NCI-H69 (cell line): ENCODE measurements around the gene UGT1A7.
A peak's percentile ranks its signal among the peaks of the same experiment; 100 is the strongest.

Experiments
- DNase-seq: peaks from one replicate; lab custom pipeline; 2025; lab: John Stamatoyannopoulos, UW

Gene UGT1A7

DNA sequence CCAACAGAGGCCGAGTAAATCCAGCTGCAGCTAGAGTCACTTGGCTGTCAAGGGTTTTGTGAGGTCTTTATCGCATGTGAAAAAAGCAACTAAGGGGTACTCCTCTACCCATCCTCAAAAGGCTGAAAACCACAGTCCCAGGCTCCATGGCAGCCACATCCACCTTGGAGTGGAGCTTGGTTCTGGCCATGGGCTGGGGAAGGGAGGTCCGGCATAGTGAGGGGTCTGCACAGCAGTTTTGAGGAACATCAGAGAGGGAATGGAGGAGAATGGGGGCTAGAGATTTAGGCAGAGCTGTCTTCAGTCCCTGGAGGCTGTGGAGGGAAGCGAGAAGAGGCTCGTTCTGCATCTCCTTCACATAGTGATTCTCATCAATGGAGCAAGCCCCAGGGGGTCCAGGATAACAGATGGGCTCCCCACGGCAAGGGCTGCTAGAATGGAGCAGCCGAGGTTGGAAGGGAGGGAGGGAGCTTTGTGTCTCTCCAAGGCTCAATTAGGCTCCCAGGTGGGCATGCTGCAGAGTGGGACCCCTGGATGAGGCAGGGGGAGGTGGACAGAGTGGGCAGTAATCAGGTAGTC, 117.5 kb downstream of the UGT1A7 start:
- peak; percentile 50 for DNase-seq

DNA sequence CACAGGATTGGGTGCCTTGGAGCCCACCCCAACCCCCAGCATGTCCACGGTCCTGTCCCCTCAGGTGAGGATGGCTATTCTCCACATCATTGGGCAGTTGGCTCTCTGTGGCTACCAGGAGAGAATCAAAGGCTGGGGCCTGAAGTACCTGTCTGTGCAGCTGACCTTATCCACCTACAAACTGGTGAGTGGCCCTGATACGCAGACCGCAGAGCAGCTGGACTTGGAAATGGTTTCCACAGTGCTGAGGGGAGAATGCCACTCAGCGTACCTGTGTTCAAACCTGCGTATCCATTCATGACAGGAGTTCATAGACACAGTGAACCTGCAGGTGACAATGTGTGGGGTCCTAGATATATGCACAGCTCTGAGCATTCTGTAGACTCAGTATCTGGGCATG, 118.0 kb downstream of the UGT1A7 start:
- no peak for DNase-seq

DNA sequence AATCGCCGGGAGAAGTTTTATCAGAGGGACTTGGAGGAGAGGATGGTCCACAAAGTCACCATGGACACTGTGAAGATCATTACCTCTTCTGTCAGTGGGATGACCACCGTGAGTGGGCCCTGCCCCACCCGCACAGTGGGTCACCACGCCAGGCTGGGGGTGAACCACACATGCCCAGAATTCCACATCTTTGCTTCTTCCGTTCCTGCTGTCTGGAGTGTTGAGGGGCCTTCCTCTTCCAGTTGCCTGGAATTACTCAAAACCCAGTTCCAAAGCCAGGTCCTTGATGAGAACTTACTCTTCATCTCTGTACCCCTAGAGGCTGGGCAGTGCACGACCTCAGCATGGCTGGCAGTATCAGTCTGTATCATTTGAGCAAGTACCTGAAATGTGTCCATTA, 118.5 kb downstream of the UGT1A7 start:
- DNase-seq, result no peak

DNA sequence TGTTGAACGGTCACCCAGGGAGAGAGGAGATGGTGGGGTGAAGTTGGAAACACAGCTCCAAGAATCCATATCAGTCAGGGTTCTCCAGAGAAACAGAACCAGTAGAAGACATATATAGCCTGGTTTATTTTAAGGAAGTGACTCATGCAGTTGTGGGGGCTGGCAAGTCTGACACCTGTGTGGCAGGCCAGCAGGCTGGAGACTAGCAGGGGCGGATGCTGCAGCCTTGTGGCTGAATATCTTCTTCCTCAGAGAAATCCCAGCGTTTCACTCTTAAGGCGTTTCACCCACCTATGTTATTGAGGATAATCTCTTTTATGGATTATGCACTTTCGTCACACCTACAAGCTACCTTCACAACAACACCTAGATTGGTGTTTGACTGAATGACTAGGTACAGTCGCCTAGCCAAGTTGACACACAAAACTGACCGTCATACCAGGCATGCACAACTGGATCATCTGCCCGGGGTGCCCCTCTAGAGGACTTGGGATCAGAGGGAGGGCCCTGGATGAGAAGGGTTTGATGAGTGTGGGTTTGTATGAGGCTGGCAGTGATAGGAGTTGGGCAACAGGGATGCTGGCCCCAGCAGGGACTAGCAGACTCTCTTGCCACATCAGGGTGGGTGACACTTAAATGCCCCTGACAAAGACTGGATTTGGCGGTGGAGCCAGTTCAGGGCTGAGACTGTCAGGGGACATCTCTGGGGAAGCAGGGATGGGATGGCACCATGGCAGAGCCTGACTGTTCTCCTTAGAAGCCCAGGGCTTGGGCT, 119.8 kb downstream of the UGT1A7 start:
- no peak for DNase-seq

DNA sequence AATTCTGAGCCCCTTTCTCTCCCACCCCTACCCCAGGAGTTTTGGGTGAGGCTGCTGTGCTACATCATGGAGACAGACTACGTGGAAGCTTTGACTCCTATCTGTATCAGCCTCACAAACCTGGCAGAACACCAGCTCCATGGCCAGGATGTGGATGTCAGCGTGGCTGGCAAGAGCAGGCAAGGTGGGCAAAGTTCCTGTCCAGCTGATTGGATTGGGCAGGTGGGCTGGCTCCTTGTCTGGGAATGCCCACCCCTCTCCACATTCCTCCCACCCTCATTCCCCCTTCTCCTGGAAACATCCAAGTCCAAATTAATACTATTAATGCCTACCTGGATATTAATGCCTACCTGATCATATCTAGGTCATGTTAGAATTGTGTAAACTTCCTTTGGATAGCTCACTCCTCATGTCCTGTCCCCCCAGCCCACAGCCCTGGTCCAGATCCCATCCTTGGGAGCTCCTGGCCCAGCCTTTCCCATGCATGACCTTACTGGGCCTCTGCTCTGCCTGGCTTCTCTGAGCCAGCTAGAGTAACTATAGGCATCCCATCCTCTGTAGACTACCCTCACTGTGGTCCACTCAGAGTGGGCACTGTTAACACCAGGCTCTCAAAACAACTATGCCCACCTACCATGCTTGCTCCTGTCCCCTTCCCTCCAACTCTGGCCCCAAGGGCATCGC, 120.6 kb downstream of the UGT1A7 start:
- DNase-seq, result no peak

DNA sequence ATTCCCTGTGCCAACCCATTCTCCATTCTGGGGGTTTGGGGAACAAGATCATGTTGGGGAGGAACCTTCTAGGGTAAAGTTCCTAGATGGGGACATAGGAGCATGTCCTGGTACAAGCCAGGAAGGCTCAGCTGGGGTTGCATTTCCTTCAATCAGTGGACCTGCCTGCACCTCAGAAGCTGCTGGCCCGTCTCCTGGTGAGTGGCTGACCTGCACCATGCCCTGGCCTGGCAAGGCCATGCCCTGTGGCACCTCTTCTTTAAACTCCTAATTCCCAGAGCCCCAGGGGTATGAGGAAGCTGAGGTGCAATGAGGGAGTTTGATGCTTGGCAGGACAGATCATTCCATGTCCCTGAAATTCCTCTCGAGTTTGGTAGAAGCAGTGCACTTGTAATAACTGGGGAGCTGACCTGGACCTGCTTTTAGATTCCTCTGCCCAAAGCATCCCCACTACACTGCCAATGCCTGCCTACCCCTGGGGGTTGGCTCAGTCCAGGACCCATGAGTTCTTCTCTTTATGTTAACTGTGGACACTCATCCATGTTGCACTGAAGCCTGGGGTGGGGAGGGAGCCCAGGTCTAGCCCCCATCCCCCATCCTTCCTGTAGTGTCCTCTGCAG, 121.7 kb downstream of the UGT1A7 start:
- no peak for DNase-seq

DNA sequence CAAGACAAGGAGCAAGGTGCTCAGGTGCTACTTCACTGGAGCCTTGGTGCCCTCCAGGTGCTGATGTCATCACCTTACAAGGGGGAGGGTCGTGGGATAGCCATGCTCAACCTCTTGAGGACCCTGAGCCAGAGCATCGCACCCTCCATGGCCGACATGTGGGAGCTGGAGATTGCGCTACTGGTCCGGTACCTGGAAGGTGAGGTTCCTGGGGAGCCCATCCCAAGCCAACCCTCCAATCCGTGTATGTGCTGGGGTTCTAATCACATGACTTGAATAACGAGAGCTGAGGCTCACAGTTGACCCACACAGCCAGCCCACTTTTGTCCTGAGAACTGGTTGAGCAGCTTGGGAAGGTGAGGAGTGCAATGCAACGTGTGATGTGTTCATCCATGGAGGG, 122.3 kb downstream of the UGT1A7 start:
- no peak for DNase-seq

DNA sequence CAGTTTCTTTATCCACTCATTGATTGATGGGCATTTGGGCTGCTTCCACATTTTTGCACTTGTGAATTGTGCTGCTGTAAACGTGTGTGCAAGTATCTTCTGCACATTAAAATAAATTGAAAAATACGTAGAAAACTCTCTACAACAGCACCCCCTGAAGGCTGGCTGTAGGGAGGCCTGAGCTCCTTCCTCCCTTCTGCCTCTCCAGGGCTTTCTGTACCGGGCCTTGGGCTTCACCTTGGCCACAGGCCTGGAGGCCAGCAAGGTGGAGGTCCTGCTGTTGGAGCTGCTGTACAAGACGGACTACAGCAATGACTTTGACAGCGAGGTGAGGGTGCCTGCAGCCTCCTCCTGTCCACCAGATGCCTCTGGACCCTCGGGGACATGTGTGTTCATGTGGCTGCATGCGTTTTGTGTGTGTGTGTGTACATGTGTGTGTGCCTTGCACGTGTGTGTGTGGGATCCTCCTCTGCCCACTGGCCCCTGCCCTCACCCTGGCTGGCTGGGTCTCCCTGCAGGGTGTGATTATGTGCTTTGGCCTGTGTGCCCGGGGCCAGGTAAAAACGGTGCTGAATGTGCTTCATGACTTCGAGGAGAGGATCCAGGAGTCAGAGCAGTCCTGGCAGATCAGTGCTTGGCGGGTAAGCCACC, 125.6 kb downstream of the UGT1A7 start:
- DNase-seq, result no peak

DNA sequence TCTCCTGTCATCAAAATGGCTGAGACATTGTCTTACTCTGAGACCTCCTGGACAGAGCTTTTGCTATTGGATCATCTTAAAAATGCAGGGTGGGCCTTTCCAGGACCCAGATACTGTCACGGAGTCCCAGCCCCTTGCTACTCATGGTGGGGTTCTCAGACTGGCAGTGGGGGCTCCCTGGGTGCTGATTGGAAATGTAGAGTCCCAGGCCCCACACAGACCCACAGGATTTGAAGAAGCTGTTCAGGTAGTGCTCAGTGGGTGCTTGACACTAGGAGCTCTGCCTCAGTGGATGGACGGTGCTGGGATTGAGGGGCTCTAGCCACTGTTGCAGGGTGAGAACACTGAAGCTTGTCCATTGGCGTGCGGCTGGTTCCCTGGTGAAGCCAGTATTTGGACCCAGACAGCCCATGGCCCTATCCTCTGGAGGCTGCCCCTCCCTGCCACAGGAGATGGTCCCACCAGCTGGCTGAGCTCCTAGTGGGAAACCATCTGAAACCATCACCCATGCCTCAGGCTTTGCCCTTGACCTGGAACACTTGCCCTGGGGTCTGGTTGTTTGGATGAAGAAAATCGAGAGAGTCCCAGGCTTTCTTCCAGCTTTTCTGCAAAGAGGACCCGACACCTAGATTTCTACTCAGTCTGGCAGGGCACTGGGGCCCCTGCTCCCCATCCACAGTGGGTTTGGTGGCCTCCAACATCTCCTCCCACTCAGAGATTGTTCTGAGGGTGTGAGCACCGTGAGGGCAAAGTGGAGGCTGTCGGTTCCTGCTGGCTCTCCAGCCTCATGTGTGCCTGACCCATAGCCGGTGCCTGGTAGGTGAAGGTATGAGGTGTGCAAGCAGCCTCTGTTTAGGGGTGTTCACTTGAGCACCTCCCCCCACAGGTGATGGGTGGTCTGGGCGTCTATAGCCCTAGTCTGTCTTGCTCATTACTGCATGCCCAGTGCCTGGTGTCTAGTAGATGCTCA, 126.5 kb downstream of the UGT1A7 start:
- no peak for DNase-seq

DNA sequence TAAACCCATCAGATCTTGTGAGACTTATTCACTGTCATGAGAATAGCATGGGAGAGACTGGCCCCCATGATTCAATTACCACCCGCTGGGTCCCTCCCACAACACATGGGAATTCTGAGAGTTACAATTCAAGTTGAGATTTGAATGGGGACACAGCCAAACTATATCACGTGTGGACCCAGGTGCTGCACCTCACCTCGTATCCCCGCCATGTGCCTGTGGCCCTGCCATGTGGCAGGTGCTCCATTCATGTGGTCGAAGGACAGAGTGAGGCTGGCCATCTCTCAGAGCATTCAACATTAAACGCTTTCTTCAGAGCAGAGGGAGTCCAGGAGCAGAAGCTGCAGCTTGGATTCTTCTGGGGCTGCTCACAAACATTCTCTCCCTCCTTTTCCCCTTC, 128.7 kb downstream of the UGT1A7 start:
- no peak for DNase-seq

DNA sequence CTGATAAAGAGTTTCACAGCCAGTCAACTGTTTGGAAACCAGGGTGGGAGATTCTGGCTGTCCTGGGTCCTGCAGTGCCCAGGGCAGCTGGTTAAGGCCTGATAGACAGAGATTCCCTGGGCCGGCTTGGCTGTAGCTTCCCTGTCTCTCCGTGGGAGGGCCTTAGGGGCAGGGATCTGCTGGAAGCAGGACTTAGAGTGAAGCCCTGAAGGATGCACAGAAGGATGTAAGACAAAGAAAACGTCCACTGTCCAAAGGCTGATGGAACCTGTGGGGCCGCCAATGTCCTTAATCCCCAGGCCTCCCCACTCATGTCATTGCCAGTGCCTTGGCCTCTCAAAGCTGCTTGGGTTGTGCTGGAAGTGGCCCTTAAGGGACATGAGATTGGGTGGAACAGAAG, 129.4 kb downstream of the UGT1A7 start:
- no peak for DNase-seq

DNA sequence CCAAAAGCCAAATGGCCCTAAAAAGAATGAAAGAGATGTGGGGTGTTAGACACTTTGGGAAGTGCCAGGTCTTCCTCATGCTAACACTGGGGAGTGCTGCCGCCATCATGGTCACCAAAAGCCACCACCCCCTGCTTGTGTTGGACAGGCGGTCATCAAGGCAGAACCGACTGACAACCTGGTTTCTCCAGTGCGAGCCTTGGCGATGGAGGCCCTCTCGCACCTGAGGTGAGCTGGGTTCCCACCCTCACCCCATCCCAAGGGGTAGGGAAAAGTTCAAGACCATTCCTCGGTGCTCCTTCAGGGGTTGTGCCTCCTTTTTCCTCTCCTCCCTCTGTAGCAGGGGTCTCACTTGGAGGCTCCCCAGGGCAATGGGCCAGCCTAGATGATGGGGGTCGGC, 130.0 kb downstream of the UGT1A7 start:
- DNase-seq, result no peak

DNA sequence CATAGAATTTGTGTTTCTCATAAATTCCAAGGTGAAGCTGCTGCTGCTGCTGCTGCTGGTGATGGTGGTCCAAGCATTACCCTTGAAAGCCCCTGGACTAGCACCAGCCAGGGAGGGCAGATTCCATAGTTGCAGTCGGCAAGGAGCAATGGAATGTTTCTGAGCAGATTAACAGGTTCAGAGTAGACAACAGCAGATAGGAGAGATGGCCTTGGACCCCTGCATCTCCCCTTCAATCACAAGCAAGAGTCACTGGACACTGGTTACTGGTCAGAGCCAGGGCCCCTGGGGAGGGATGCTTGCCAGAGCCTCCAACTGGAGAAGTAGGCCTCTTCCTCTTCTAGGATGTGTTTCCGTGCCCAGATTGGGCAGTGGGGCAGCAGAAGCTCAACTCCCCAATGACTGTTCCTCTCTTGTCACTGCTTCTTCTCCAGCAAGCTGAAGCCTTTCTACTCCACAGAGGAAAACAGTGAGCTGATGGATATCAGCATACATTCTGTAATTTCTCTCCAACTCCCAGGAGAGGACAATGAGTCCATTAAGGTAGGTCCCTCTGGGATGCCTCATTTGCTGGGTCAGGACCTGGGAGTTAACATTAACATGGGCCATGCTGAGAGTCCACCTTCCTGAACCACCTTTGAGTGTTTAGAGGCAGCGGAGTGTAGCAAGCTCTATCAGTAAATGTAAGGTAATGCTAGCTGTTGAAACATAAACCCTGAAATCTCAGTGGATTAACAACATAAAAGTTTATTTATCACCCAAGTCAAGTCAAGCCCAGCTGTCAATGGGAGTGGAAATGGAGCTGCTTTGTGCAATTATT, 131.7 kb downstream of the UGT1A7 start:
- peak; percentile 77 for DNase-seq

DNA sequence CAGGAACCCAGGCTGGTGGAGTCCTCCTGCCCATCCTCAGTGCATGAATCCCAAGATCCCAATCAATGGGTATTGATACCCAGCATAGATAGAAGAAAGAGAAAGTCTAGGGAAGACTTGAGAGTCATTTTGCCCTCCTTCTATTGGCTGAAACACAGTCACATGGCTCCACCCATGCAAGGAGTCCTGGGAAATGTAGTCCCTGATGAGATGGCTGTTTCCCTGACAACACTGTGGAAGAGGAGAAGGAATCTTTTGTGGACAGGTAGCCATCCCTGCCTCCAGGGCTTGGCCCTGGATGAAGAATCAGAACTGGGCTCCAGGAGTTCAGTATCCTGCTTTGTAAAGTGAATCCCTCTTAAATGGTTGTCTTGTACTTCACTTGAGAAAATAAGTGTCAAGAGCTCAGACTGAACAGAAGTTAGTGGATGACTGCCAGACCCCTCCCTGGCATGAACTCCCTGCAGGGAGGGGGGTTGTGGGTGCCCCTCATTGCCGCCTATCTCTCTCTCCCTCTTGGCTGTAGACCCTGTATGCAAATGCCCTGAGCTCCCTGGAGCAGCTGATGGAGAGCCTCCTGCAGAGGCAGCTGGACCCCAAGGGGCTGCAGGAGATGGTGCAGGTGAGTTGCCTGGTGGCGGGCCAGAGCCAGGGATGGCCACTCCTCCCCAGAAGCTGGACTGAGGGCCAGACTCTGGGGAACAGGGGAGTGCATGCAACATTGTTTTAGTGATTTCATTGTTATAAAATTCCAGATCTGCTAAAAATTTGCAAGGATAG, 132.5 kb downstream of the UGT1A7 start:
- no peak for DNase-seq

DNA sequence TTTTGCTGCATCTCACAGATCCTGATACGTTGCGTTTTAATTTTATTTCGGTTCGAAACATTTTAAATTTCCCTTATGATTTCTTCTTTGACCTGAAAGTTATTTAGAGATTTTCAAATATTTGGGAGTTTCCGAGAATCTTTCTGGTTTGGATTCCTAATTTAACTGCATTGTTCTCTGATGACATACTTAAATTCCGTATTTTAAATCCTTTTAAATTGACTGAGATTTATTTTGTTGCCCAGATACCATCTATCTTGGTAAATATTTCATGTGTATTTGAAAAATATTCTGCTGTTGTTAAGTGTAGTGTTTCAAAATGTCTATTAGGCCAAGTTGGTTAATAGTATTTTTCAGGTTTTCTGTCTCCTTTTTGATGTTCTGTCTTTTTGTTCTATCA, 134.2 kb downstream of the UGT1A7 start:
- no peak for DNase-seq

DNA sequence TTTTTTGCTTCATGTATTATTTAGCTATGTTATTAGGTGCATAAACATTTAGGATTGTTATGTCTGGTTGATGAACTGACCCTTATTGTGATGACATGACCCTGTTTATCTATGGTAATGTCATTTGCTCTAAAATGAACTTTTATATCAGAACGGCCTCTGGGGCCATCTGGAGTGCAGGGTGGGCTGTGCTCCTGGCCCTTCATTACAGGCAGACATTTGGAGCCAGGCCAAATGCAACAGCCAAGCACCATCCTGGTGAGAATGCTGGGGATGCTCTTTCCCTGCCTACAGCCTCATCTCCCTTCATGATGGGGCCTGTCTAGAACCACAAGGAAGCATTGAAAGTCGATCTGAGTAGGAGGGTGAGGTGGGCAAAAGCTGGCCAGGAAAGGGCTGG, 134.6 kb downstream of the UGT1A7 start:
- DNase-seq, result peak; percentile 46

DNA sequence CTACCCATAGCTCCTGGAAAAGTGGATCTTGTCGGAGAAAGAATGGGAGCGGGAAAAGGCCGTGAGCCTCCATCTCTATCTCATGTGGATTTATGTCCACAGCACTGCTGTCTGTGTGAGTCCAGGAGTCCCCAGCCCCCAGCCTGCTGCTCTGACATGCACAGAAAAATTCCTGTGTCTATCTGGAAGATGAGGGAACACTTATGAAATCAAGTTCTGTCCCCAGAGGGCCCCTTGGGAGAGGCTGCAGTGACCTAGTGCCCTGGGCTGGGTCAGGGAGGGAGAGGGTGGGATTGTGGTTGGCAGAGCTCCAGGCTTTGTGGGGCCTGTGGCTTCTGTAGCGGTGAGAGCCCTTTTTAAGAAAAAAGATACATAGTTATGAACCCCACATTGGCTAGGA, 135.1 kb downstream of the UGT1A7 start:
- DNase-seq, result no peak

DNA sequence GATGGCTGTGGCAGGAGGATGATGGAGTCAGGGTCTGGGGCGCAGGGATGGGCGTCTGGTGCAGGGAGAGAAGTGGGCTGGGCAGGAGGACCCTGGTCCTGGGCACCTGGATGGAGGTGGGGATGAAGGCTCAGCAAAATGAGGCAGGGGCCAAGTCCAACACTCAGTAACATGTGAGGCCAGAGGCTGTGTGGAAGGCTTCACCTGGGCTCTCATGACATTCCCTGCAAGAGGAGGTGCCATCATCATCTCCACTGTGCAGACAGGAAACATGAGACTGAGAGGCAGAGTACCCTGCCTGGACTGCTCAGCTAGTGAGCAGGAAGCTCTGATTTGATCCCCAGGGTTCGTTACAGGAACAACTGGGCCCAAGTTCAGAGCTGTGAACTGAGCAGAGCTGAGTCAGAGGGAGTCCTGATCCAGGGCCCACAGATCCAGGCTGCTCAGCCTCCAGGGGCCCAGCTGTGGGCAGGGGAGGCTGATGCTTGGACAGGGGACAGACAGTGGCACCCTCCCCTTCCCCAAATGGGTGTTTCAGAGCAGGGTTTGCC, 135.7 kb downstream of the UGT1A7 start:
- DNase-seq, result no peak

DNA sequence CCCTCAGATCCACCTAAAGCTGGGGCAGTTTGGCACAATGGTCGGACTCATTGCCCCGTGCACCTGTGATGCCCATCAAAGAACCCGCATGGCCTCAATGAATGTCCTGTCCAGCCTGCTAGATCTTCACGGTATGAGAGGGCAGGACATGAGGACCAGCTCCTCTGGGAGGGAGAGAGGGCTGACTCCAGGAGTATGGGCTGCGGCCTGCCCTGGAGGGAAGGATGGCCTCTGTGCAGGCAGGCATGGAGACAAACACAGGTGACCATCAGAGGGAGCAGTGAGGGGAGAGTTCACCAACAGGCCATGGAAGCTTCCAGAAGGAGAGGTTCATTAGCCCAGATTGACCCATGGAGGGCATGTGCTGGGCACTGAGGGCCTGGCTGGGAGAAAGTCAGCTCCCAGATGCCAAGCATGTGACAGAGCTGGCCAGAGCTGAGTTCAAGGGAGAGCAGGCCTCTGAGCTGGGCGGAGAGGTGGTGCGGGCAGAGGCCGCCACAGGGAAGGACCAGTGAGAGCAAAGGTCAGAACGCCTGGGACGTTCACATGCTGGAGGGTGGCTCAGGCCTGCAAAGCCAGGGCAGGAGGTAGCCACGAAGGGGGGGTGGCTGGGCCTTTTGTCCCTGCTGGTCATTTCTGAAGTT, 136.4 kb downstream of the UGT1A7 start:
- DNase-seq, result no peak
